Stimulated activated CD8-positive, alpha-beta memory T cell treated with anti-CD3 and anti-CD28 coated beads, Interleukin-4, amount 100 ng/mL, for 1 hour (primary cell): ENCODE results near the gene PPP1R16B.
A peak's percentile ranks its signal among the peaks of the same experiment; 100 is the strongest.

ENCODE experiments used
- DNase-seq, 2 donors: peaks; one replicate each; pipeline ENCODE4 v3.0.0-alpha.2; 2020; ENCODE audit warnings: low read depth in 2 of 2, low spot score in 1 of 2

PPP1R16B gene

GRCh38 chr20:38805502-38805957 lies at the start of gene PPP1R16B:
Gene PPP1R16B (plus strand): TSS chr20:38805697. CDS start chr20:38835926, 30,229 bp downstream.
- peak; percentile 63 to 71 for DNase-seq

- DNase-seq, result no peak
Observed at GRCh38 chr20:38757145-38757775, 48.2 kb upstream of the PPP1R16B start.

GRCh38 chr20:38759106-38759505 lies 46.4 kb upstream of the PPP1R16B start:
- no peak for DNase-seq

- DNase-seq, result no peak
Observed at GRCh38 chr20:38760978-38761377, 44.5 kb upstream of the PPP1R16B start.

GRCh38 chr20:38762174-38762573 lies 43.3 kb upstream of the PPP1R16B start:
- no peak for DNase-seq

- no peak for DNase-seq
Observed at GRCh38 chr20:38763616-38764015, 41.9 kb upstream of the PPP1R16B start.

- DNase-seq, result no peak
Observed at GRCh38 chr20:38764567-38765318, 40.8 kb upstream of the PPP1R16B start.

- no peak for DNase-seq
Observed at GRCh38 chr20:38766071-38766470, 39.4 kb upstream of the PPP1R16B start.

GRCh38 chr20:38769376-38770295 lies 35.9 kb upstream of the PPP1R16B start:
- no peak for DNase-seq

GRCh38 chr20:38770546-38770945 lies 35.0 kb upstream of the PPP1R16B start:
- no peak for DNase-seq

GRCh38 chr20:38770970-38771369 lies 34.5 kb upstream of the PPP1R16B start:
- no peak for DNase-seq

- no peak for DNase-seq
Observed at GRCh38 chr20:38771621-38772020, 33.9 kb upstream of the PPP1R16B start.

- DNase-seq, result no peak
Observed at GRCh38 chr20:38774167-38774566, 31.3 kb upstream of the PPP1R16B start.

GRCh38 chr20:38776363-38776762 lies 29.1 kb upstream of the PPP1R16B start:
- no peak for DNase-seq

- no peak for DNase-seq
Observed at GRCh38 chr20:38779247-38780097, 26.0 kb upstream of the PPP1R16B start.

GRCh38 chr20:38782275-38782674 lies 23.2 kb upstream of the PPP1R16B start:
- no peak for DNase-seq

- DNase-seq, result no peak
Observed at GRCh38 chr20:38787870-38788269, 17.6 kb upstream of the PPP1R16B start.

- DNase-seq, result no peak
Observed at GRCh38 chr20:38789503-38790199, 15.8 kb upstream of the PPP1R16B start.

GRCh38 chr20:38790200-38791053 lies 15.1 kb upstream of the PPP1R16B start:
- DNase-seq, result peak in 1 of 2 donors; percentile 18
